ENCODE results near the gene SDCCAG8.
"Not testable (repeated sequence)": the region's sequence is repeated elsewhere in the genome, so short reads cannot be mapped to it uniquely, and the experiment has no call there.

The SDCCAG8 gene

DNA sequence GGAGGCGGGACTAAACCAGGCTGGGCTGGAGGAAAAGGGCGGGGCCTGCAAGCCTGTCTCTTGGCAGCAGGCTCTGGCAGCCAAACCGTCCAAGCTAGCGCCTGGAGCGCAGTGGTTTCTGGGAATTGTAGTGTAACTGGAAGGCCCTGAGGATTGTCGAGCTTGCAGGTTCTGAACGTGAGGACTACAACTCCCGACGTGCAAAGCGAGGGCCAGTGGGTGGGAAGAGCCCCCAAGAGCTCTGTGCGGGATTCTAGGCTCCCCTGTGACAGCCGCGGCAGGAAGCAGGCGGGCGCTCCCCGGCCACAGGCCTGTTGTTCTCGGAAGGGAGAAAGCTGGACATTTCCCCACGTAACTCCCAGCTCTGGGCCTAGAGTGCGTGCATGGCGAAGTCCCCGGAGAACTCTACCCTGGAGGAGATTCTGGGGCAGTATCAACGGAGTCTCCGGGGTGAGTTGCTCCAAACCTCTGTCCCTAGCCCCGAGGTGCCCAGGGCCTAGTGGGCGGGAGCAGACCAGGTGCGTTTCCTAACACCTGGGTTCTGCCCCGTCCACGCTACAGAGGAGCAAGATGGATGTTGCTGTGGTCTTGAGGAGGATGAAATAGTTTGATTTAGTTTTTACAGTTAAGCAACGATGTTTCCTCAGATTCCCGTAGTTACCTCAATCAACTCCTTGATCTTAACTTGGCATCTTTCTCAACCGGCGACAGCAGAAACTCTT is at the start of gene SDCCAG8:
Gene SDCCAG8, plus strand, starts transcription at position 251 of the 722 bp plus-strand sequence. Its CDS starts 133 bp downstream, at position 384.
- DNase-seq (ENCODE audit: low spot score), result peak; percentile 91
- in situ Hi-C loops (cut with MboI; ENCODE audit: low sequenced_read_pairs, unreplicated experiment), result no loop called here
- no peak for TF ChIP-seq CTCF (IDR thresholded peaks at IDR 0.05; ENCODE audit: borderline replicate concordance, control extremely low read depth, extremely low read depth, insufficient read depth, missing control alignments)

DNA sequence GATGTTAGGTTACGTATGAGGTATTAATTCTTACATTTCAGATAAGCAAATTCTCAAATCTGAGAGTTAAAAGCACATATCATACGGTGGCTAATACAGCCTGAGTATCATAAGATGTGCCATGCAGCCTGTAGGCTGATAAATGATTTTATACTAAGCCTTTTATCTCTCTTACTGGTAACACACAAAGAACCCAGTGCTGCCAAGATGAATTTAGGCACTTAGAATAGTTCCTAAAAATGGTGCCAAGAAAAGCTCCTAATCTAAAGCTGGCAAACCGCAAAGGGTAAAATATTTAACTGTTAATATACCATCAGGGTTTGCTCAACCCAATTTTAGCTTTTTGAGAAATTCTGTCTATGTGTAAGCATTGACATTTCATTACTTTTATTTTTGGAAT is 43.9 kb upstream of the SDCCAG8 start:
- in situ Hi-C loops (cut with MboI; ENCODE audit: low sequenced_read_pairs, unreplicated experiment); DNase-seq (ENCODE audit: low spot score): not testable (repeated sequence)

- no peak for TF ChIP-seq CTCF (IDR thresholded peaks at IDR 0.05; ENCODE audit: borderline replicate concordance, control extremely low read depth, extremely low read depth, insufficient read depth, missing control alignments)
- no peak for DNase-seq (ENCODE audit: low spot score)
- in situ Hi-C loops (cut with MboI; ENCODE audit: low sequenced_read_pairs, unreplicated experiment), result no loop called here
Observed at GRCh38 chr1:243213045-243213787, 42.6 kb upstream of the SDCCAG8 start.

- in situ Hi-C loops (cut with MboI; ENCODE audit: low sequenced_read_pairs, unreplicated experiment), result not testable (repeated sequence)
Observed at GRCh38 chr1:243215276-243215875, 40.5 kb upstream of the SDCCAG8 start.

GRCh38 chr1:243216741-243217140 is 39.1 kb upstream of the SDCCAG8 start:
- no peak for DNase-seq (ENCODE audit: low spot score)
- TF ChIP-seq CTCF (IDR thresholded peaks at IDR 0.05; ENCODE audit: borderline replicate concordance, control extremely low read depth, extremely low read depth, insufficient read depth, missing control alignments), result no peak
- in situ Hi-C loops (cut with MboI; ENCODE audit: low sequenced_read_pairs, unreplicated experiment), result no loop called here

More at GRCh38 chr1:243215276-243215875, 40.5 kb upstream of the SDCCAG8 start:
- not testable (repeated sequence) for DNase-seq (ENCODE audit: low spot score)

DNA sequence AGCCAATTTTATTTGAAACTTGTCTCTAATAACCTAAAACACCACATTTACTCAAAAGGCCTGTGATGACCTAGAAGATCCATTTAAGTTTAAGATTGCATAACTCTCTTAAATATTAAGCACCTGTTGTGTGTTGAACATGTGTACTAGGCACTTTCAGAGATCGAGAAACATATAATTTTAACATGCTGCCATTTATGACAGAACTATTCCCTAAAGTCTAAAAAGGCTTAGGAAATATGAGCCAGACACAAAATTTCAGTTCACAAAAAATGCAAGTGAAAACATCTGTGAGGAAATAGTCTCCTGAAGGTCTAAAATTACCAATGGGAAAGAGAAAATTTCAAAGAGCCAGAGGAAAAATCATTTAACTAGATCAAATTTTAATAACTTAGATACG is 38.5 kb upstream of the SDCCAG8 start:
- no peak for TF ChIP-seq CTCF (IDR thresholded peaks at IDR 0.05; ENCODE audit: borderline replicate concordance, control extremely low read depth, extremely low read depth, insufficient read depth, missing control alignments)
- no peak for DNase-seq (ENCODE audit: low spot score)
- in situ Hi-C loops (cut with MboI; ENCODE audit: low sequenced_read_pairs, unreplicated experiment), result no loop called here

DNA sequence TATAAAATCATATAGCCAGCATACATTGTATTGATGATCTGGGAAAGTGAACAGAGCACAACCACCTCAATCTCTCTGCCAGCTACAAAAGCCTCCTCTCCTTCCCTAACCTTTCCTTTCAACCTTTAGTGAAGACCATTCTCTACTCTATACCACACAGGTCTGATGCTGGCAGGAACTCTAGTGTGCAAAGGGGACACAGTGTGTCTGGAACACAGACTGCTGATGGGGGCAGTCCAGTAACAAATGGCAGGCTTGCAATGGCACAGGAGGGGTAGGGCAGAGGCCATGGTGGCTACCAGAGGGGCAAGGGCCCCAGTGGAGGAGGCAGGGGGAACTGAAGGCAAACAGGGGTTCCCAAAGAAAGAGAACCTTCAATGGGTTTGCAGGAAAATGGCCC is 37.8 kb upstream of the SDCCAG8 start:
- DNase-seq (ENCODE audit: low spot score), result no peak
- in situ Hi-C loops (cut with MboI; ENCODE audit: low sequenced_read_pairs, unreplicated experiment), result no loop called here
- TF ChIP-seq CTCF (IDR thresholded peaks at IDR 0.05; ENCODE audit: borderline replicate concordance, control extremely low read depth, extremely low read depth, insufficient read depth, missing control alignments), result no peak

Measured in GM13976 (cell line).